MG63 (cell line): ENCODE data around the gene HARS1. TPM values are rescaled to one million over a fixed set of nuclear protein-coding genes. Genes with fewer than 3 reads are reported as not detected.
"Not testable (repeated sequence)": the region's sequence is repeated elsewhere in the genome, so short reads cannot be mapped to it uniquely, and the experiment has no call there.

Experiments used
- DNase-seq: peaks from one replicate; pipeline ENCODE4 v3.0.0-alpha.2; 2020
- H3K27me3 ChIP-seq: fragments of 250-450 bp; sonication (Bioruptor Pico); 2 replicates; pipeline ENCODE4 v1.5.1; 2020; ENCODE audit warnings: mild to moderate bottlenecking, moderate library complexity
- H3K36me3 ChIP-seq: fragments of 250-450 bp; sonication (Bioruptor Pico); 2 replicates; pipeline ENCODE4 v1.5.1; 2020; ENCODE audit warnings: mild to moderate bottlenecking, moderate library complexity
- H3K4me3 ChIP-seq: fragments of 250-450 bp; sonication (Bioruptor Pico); 2 replicates; pipeline ENCODE4 v1.5.1; 2020; ENCODE audit warnings: mild to moderate bottlenecking, moderate library complexity
- H3K9me3 ChIP-seq: fragments of 250-450 bp; sonication (Bioruptor Pico); 2 replicates; pipeline ENCODE4 v1.5.1; 2020; ENCODE audit warnings: mild to moderate bottlenecking, moderate library complexity
- total RNA-seq: library from RNA; depleted of rRNA; stranded (reverse); fragments of >200 nt; shearing (Covaris generic); gene quantifications from 2 replicates; pipeline ENCODE4 v1.2.3, GENCODE V29; 2014; ENCODE audit warnings: low replicate concordance; rRNA removed

HARS1 gene
- total RNA-seq, 1 experiment from 2014 or later, result 116 TPM

GRCh38 chr5:140624886-140625285 is 66.3 kb downstream of the HARS1 start:
- peaks cover 18% of the 10 kb centered on the region; the same call in 1 of the 2 replicates for H3K9me3 ChIP-seq
- not testable (repeated sequence) for H3K36me3 ChIP-seq, H3K27me3 ChIP-seq, H3K4me3 ChIP-seq
- DNase-seq, result peak; percentile 78

Other genes with a start within 250 kb of the HARS1 start
- gene EIF4EBP3, start 143.7 kb downstream of the HARS1 start, total RNA-seq, result 4.0 and 4.5 TPM in 2 replicates
- 62.1 and 92.9 TPM in 2 replicates for gene SRA1, start 133.9 kb downstream of the HARS1 start, total RNA-seq
- 7.2 and 12.5 TPM in 2 replicates for gene APBB3, start 126.8 kb downstream of the HARS1 start, total RNA-seq
- 21.7 and 24.8 TPM in 2 replicates for gene SLC35A4, start 126.5 kb downstream of the HARS1 start, total RNA-seq
- 0.49 and 2.6 TPM in 2 replicates for gene CD14, start 58.2 kb downstream of the HARS1 start, total RNA-seq
- gene TMCO6, start 51.9 kb downstream of the HARS1 start, total RNA-seq, result 5.5 and 10.7 TPM in 2 replicates
- 86.0 and 94.5 TPM in 2 replicates for gene NDUFA2, start 43.7 kb downstream of the HARS1 start, total RNA-seq
- 53.6 and 96.7 TPM in 2 replicates for gene IK, start 43.5 kb downstream of the HARS1 start, total RNA-seq
- 28.8 and 38.9 TPM in 2 replicates for gene WDR55, start 26.5 kb downstream of the HARS1 start, total RNA-seq
- 0.94 TPM in 1 of 2 replicates, not detected in the other for gene DND1, start 17.8 kb downstream of the HARS1 start, total RNA-seq
- 41.8 and 50.1 TPM in 2 replicates for gene HARS2, start 85 bp upstream of the HARS1 start, total RNA-seq
- 72.7 and 90.9 TPM in 2 replicates for gene ZMAT2, start 9.1 kb upstream of the HARS1 start, total RNA-seq
- 0.10 TPM in 1 of 2 replicates, not detected in the other for gene PCDHA1, start 94.8 kb upstream of the HARS1 start, total RNA-seq
- 0.44 TPM in 1 of 2 replicates, not detected in the other for gene PCDHA2, start 103.5 kb upstream of the HARS1 start, total RNA-seq
- not detected in 2 replicates for gene PCDHA3, start 109.7 kb upstream of the HARS1 start, total RNA-seq
- gene PCDHA4, start 115.7 kb upstream of the HARS1 start, total RNA-seq, result not detected in 2 replicates
- gene PCDHA5, start 130.2 kb upstream of the HARS1 start, total RNA-seq, result not detected in 2 replicates
- gene PCDHA6, start 136.6 kb upstream of the HARS1 start, total RNA-seq, result 0.86 TPM in 1 of 2 replicates, not detected in the other
- gene PCDHA7, start 142.9 kb upstream of the HARS1 start, total RNA-seq, result 0.10 TPM in 1 of 2 replicates, not detected in the other
- not detected in 2 replicates for gene PCDHA8, start 149.8 kb upstream of the HARS1 start, total RNA-seq
- not detected in 2 replicates for gene PCDHA9, start 157.0 kb upstream of the HARS1 start, total RNA-seq
- not detected in 2 replicates for gene PCDHA10, start 164.5 kb upstream of the HARS1 start, total RNA-seq
- not detected in 2 replicates for gene PCDHA11, start 177.6 kb upstream of the HARS1 start, total RNA-seq
- gene PCDHA12, start 183.9 kb upstream of the HARS1 start, total RNA-seq, result not detected in 2 replicates
- gene PCDHA13, start 190.8 kb upstream of the HARS1 start, total RNA-seq, result not detected in 2 replicates
- not detected in 2 replicates for gene PCDHAC1, start 234.9 kb upstream of the HARS1 start, total RNA-seq